Measurements from ENCODE around the gene KRTAP4-7.
"Not testable (repeated sequence)": the region's sequence is repeated elsewhere in the genome, so short reads cannot be mapped to it uniquely, and the experiment has no call there.

Gene KRTAP4-7

DNA sequence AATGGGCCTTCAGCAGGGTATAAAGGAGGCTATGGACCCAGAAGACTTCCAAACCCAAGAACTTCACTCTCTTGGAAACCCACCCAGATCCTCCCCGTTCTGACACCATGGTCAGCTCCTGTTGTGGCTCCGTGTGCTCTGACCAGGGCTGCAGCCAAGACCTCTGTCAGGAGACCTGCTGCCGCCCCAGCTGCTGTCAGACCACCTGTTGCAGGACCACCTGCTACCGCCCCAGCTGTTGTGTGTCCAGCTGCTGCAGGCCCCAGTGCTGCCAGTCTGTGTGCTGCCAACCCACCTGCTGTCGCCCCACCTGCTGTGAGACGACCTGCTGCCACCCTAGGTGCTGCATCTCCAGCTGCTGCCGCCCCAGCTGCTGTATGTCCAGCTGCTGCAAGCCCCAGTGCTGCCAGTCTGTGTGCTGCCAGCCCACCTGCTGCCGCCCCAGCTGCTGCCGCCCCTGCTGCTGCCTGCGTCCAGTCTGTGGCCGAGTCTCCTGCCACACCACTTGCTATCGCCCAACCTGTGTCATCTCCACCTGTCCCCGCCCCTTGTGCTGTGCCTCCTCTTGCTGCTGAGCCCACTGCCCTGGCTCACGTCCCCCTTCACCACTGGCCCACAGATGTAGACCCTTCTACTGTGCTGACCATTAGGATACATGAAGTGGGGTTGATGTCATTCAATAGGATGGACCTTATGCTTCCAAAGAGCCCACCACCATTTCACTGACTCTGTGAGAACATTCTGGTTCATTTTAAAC is at the start of gene KRTAP4-7:
KRTAP4-7 (plus strand) TSS at position 51 of the 757 bp plus-strand sequence; CDS start at position 108, 57 bp downstream.
- DNase-seq, result not testable (repeated sequence)

DNA sequence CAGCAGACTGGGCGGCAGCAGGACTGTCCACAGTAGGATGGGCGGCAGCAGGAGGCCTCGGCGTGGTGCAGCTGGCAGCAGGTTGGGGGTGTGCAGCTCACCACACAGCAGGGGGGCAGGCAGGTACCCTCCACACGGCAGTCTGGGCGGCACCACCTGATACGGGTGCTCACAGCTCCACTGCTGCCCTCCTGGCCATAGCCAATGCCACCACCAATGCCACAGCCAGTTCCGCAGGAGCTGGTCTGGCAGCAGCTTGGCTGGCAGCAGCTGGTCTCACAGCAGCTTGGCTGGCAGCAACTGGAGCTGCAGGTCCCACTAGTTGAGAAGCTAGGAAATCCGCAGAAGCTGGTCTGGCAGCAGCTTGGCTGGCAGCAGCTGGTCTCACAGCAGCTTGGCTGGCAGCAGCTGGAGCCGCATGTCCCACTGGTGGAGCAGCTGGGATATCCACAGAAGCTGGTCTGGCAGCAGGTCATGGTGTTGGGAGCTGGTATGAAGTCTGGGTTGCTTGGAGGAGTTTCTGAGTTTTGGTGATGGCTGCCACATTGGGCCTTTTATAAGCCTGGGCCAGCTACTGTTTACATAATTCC is 49.5 kb upstream of the KRTAP4-7 start, which contains the start of gene KRTAP1-3:
KRTAP1-3 (minus strand) TSS at position 529 of the 590 bp plus-strand sequence; CDS start at position 476, 53 bp downstream.
- not testable (repeated sequence) for DNase-seq

DNA sequence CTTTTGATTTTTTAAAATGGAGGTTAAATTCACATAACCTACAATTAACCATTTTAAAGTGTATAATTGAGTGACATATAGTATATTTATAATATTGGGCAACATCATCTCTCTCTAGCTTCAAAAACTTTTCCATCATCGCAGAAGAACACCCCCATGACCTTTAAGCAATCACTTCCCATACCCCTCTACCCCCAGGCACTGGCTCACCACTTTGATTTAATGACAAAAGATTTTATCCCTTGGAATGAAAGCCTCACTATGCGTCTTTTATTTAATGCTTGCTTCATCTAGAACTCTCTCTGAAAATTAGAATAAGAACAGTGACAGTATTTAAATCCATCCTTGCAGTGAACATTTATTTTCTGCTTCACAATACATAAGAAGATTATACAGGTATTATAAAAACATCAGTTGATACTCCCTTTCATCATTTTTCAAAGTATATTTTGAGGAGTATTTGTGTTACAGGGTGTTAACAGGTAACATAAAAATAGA is 46.0 kb upstream of the KRTAP4-7 start:
- no peak for DNase-seq

DNA sequence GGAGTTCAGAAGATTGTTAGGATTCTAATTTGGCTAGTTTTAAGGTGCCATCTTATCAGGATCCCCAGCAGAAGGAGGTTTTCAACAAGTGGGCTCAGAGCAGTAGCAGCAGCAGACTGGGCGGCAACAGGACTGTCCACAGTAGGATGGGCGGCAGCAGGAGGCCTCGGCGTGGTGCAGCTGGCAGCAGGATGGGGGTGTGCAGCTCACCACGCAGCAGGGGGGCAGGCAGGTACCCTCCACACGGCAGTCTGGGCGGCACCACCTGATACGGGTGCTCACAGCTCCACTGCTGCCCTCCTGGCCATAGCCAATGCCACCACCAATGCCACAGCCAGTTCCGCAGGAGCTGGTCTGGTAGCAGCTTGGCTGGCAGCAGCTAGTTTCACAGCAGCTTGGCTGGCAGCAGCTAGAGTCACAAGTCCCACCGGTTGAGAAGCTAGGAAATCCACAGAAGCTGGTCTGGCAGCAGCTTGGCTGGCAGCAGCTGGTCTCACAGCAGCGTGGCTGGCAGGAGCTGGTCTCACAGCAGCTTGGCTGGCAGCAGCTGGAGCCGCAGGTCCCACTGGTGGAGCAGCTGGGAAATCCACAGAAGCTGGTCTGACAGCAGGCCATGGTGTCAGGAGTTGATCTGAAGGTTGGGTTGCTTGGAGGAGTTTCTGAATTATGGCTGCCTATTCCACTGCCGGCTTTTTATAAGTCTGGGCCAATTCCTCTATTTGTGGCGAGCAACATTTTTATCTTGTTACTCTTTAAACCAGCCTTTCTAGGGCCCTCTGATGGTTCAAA is 43.0 kb upstream of the KRTAP4-7 start, which contains the start of gene KRTAP1-1:
KRTAP1-1 (minus strand) TSS at position 668 of the 789 bp plus-strand sequence; CDS start at position 615, 53 bp downstream.
- DNase-seq, result not testable (repeated sequence)

DNA sequence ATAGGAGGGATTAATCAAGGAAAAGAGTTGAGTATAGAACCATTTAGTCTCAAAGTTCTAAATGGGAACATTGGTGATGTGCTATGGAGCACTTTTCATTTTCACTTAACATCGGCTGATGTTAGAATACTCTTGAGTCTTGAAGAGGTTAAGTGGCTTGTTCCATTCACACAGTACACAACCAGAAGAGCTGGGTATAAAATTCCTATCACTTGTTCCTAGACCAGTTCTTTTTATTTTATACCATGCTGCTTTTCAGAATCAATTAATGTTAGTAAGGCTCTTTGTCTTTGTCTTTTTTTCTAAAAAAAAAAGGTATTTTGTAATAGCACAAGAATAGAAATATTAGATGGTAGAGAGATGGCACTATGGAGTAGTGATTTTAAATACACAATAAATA is 41.0 kb upstream of the KRTAP4-7 start:
- no peak for DNase-seq

DNA sequence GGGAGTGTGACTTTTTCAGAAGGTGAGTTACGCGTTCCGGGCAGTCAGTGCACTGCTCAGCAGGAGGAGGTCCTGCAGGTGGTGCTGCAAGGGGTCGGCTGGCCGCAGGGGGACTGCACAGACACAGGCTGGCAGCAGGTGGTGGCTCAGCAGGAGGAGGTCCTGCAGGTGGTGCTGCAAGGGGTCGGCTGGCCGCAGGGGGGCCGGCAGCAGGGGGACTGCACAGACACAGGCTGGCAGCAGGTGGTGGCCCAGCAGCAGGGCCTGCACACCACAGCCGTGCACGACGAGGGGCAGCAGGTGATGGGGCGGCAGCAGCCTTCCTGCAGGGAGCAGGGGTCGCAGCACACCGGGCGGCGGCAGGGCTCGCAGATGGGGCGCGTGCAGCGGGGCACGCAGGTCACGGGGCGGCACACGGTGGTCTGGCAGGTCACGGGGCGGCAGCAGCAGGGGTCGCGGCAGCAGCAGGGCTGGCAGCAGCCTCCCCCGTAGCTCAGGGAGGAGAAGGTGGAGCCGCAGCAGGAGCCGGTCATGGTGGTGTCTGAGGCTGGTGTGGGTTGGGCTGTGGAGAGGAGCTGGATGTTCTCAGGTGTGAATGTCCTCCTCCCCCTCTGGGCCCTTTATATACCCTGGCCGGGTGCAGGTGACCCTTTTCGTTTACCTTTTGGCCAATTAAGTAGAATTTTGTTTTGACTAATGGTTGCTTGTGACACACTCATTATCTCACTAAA is 37.0 kb upstream of the KRTAP4-7 start, which contains the start of gene KRTAP2-1:
KRTAP2-1 (minus strand) TSS at position 582 of the 731 bp plus-strand sequence; CDS start at position 533, 49 bp downstream.
- not testable (repeated sequence) for DNase-seq

GRCh38 chr17:41048441-41048840 is 35.5 kb upstream of the KRTAP4-7 start:
- DNase-seq, result no peak

DNA sequence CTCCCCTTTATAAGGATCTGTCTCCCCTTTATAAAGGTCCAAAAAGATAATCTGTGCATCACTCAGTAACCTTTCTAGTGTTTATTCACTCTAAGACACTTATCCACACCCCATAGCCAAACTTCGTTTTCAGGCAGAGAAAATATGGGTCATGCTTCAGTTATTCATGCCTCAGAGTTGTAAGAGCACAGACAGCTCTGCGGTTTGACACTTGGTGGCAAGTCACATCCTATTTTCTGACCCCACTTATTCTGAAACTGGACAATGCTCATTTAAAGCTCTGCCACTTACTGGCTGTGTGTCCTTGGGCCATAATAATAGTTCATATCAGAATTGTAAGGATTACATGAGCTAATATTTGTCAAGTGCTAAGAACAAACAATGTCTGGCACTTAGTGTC is 34.8 kb upstream of the KRTAP4-7 start:
- no peak for DNase-seq

- no peak for DNase-seq
Measured at GRCh38 chr17:41052566-41052965, 31.4 kb upstream of the KRTAP4-7 start.

GRCh38 chr17:41054025-41054424 is 29.9 kb upstream of the KRTAP4-7 start:
- DNase-seq, result no peak

GRCh38 chr17:41054556-41054955 is 29.4 kb upstream of the KRTAP4-7 start:
- not testable (repeated sequence) for DNase-seq

- not testable (repeated sequence) for DNase-seq
Measured at GRCh38 chr17:41055130-41055529, 28.8 kb upstream of the KRTAP4-7 start, which contains the start of gene KRTAP2-2. KRTAP2-2 (minus strand) TSS chr17:41055230; CDS start chr17:41055211, 19 bp downstream.

DNA sequence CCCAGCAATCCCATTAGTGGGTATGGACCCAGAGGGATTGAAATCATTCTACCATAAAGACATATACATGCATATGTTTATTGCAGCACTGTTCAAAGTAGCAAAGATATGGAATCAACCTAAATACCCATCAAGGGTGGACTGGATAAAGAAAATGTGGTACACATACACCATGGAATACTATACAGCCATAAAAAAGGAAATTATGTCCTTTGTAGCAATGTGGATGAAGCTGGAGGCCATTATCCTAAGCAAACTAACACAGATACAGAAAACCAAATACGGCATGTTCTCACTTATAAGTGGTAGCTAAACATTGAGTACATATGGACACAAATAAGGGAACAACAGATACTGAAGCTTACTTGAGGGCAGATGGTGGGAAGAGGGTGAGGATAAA is 26.4 kb upstream of the KRTAP4-7 start:
- no peak for DNase-seq

DNA sequence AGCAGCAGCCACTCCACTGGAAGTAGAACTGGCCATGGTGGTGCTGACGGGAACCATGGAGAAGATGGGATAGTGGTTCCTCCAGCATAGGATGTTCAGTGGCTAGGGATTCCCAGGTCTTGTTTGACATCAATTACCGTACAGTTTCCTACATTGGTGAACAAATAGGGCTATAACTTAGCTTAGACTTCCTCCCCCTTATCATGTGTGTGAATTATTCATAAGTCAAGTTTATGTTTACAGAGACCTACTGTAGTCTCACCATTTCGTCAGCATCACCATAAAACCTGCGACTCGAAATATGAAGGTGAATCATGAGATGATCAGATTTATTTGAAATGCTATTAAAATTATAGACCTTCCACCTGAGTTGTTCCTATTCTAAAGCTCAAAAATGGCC is 25.2 kb upstream of the KRTAP4-7 start:
- no peak for DNase-seq

- DNase-seq, result not testable (repeated sequence)
Measured at GRCh38 chr17:41059276-41060051, 24.5 kb upstream of the KRTAP4-7 start.

- no peak for DNase-seq
Measured at GRCh38 chr17:41060052-41060604, 23.8 kb upstream of the KRTAP4-7 start, which contains the start of gene KRTAP2-3. KRTAP2-3 (minus strand) TSS chr17:41060114; CDS start chr17:41060050, 64 bp downstream.

DNA sequence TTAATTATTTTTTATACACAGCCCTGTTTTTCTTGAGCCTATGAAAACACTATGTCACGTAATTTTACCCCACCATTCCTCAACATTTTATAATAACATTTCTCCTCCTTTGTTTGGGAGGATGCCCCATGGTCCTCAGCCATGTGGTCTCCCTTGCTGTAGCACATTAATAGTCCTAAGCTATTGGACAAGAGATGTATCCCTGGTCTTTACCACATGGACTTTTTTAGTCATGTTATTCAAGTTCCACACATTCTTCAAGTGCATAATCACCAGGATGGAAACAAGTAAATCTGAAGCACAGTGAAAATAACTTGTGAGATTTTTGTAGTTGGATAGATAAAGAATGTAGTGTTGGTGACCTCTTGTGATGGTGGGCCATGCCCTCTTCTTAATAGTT is 22.0 kb upstream of the KRTAP4-7 start:
- DNase-seq, result no peak

GRCh38 chr17:41063449-41063848 is 20.5 kb upstream of the KRTAP4-7 start:
- DNase-seq, result no peak

- no peak for DNase-seq
Measured at GRCh38 chr17:41064301-41064700, 19.6 kb upstream of the KRTAP4-7 start.

- not testable (repeated sequence) for DNase-seq
Measured at GRCh38 chr17:41065016-41065689, 18.8 kb upstream of the KRTAP4-7 start.
